ENCODE measurements around the gene NDUFC2. TPM values are rescaled to one million over a fixed set of nuclear protein-coding genes. Genes with fewer than 3 reads are reported as not detected.

NDUFC2 gene
- total and polyA plus RNA-seq, 2 experiments from 2014 or later, result 122 to 711 TPM

- H3K27ac Mint-ChIP-seq, result no peak overlapping the region
- peak overlapping the region; percentile 45; the same call in 1 of the 2 replicates for H3K4me2 ChIP-seq
These were observed 59.4 kb downstream of the NDUFC2 start for GRCh38 chr11:78020246-78020645.

More at GRCh38 chr11:78020246-78020645, 59.4 kb downstream of the NDUFC2 start:
- H3K27me3 ChIP-seq (ENCODE audit: insufficient read depth), result no peaks in the 10 kb centered on the region
- H3F3A ChIP-seq (replicated peaks; ENCODE audit: low read depth), result peaks cover 9% of the 10 kb centered on the region
- peaks cover 7% of the 10 kb centered on the region; the same call in 1 of the 2 replicates for H3K4me1 ChIP-seq (ENCODE audit: insufficient read depth)
- Mint-ChIP-seq H3K27me3 (ENCODE audit: insufficient read depth, low read depth, poor library complexity) (peaks cover 5% of the 10 kb centered on the region), H3K9me3 (no peaks in the 10 kb centered on the region; the same call in 2 of the 3 replicates), H3K4me1 (peaks cover 19% of the 10 kb centered on the region), H3K4me3 (no peak overlapping the region), H3K36me3 (ENCODE audit: low read depth) (peaks cover 15% of the 10 kb centered on the region)
- H3K9me2 ChIP-seq (ENCODE audit: insufficient read depth), result no peaks in the 10 kb centered on the region
- no peak overlapping the region for H2AFZ ChIP-seq
- DNase-seq (ENCODE audit: low spot score) (peak; percentile 17), ATAC-seq (no peak)
- H3K79me2 ChIP-seq (replicated peaks; ENCODE audit: insufficient read depth), result no peaks in the 10 kb centered on the region; the same call in 1 of the 2 replicates
- TF ChIP-seq JUNB (IDR thresholded peaks at IDR 0.05; ENCODE audit: unreplicated experiment) (no peak), ZNF114 (CRISPR knock-in tag; IDR thresholded peaks at IDR 0.05) (no peak), NANOG (IDR thresholded peaks at IDR 0.05; ENCODE audit: borderline replicate concordance) (no peak), ETS1 (IDR thresholded peaks at IDR 0.05) (no peak), EZH2 (IDR thresholded peaks at IDR 0.05; ENCODE audit: low read depth, unreplicated experiment) (no peak), POLR2AphosphoS5 (IDR thresholded peaks at IDR 0.05; ENCODE audit: low read depth) (no peak), EZH2phosphoT487 (IDR thresholded peaks at IDR 0.05; ENCODE audit: unreplicated experiment) (no peak), CTCF (conservative IDR thresholded peaks at IDR 0.05; ENCODE audit: low read depth in 2 of 2) (no peak), STAT1 (IDR thresholded peaks at IDR 0.05; ENCODE audit: unreplicated experiment) (no peak), CREB1 (CRISPR knock-in tag; IDR thresholded peaks at IDR 0.05; ENCODE audit: low read depth) (no peak), REST (IDR thresholded peaks at IDR 0.05; ENCODE audit: unreplicated experiment) (no peak), ZNF331 (CRISPR knock-in tag; IDR thresholded peaks at IDR 0.05; ENCODE audit: low read depth) (no peak), ZNF462 (CRISPR knock-in tag; IDR thresholded peaks at IDR 0.05) (no peak)
- H3K4me3 ChIP-seq, result no peak overlapping the region
- H4K20me1 ChIP-seq (replicated peaks; ENCODE audit: insufficient read depth), result no peaks in the 10 kb centered on the region
- no peak overlapping the region for H3K27ac ChIP-seq (ENCODE audit: low read depth)
- H3K36me3 ChIP-seq (ENCODE audit: insufficient read depth), result 0 out of 2 replicates have a peak, but pooled peaks cover 5% of the 10 kb centered on the region
